Measurements from ENCODE around the gene DYRK1B.
A peak's percentile ranks its signal among the peaks of the same experiment; 100 is the strongest.
"Not testable (repeated sequence)": the region's sequence is repeated elsewhere in the genome, so short reads cannot be mapped to it uniquely, and the experiment has no call there.

The DYRK1B gene

GRCh38 chr19:39833464-39834286 is at the start of gene DYRK1B:
TSS of gene DYRK1B (minus strand) at chr19:39834162. CDS start at chr19:39831867, 2,295 bp downstream.
- TF ChIP-seq, protein P1, sequence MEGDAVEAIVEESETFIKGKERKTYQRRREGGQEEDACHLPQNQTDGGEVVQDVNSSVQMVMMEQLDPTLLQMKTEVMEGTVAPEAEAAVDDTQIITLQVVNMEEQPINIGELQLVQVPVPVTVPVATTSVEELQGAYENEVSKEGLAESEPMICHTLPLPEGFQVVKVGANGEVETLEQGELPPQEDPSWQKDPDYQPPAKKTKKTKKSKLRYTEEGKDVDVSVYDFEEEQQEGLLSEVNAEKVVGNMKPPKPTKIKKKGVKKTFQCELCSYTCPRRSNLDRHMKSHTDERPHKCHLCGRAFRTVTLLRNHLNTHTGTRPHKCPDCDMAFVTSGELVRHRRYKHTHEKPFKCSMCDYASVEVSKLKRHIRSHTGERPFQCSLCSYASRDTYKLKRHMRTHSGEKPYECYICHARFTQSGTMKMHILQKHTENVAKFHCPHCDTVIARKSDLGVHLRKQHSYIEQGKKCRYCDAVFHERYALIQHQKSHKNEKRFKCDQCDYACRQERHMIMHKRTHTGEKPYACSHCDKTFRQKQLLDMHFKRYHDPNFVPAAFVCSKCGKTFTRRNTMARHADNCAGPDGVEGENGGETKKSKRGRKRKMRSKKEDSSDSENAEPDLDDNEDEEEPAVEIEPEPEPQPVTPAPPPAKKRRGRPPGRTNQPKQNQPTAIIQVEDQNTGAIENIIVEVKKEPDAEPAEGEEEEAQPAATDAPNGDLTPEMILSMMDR (IDR thresholded peaks at IDR 0.05; ENCODE audit: insufficient read depth, low read depth, low read length, missing control alignments), result no peak
- H3K4me3 ChIP-seq (ENCODE audit: low read length), result peak within 1 kb of the TSS; percentile 85
- peak; percentile 98 for DNase-seq (ENCODE audit: low read depth)

- not testable (repeated sequence) for DNase-seq (ENCODE audit: low read depth); H3K4me3 ChIP-seq (ENCODE audit: low read length)
These were observed 48.7 kb upstream of the DYRK1B start for GRCh38 chr19:39882645-39883044.

DNA sequence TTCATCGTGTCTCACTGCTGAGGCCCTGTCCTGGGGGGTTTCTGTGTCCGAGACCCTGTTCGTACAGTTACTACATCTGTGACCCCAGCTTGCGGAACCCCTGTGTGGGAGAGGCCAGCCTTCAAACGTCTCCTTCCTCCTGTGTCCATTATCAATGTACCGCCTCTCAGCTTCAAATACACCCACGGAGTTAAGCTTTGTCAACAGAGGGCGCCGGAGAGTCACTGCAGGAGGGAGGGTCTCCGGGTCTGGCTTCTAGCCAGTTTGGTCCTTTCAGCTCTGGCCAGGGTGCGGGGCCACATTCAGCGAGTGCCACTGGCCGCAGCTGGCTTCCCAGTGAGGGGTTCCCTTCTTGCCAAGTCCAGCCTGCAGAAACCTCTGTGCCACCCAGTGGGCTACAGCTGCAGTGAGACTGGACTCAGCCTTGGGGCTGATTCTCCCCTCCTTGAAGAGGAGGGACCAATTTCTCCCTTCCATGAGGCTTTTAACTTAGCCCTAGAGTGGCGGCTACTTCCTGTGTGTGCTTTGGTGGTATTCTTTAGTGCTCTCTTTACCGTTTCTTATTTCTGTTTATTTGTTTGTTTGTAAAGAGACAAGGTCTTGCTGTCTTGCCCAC is 47.6 kb upstream of the DYRK1B start:
- H3K4me3 ChIP-seq (ENCODE audit: low read length), result not testable (repeated sequence)
- TF ChIP-seq, protein P1 (IDR thresholded peaks at IDR 0.05; ENCODE audit: insufficient read depth, low read depth, low read length, missing control alignments), result peak; percentile 18
- peak; percentile 10 for DNase-seq (ENCODE audit: low read depth)

GRCh38 chr19:39880241-39880640 is 46.3 kb upstream of the DYRK1B start:
- H3K4me3 ChIP-seq (ENCODE audit: low read length); DNase-seq (ENCODE audit: low read depth): not testable (repeated sequence)

- DNase-seq (ENCODE audit: low read depth); H3K4me3 ChIP-seq (ENCODE audit: low read length): not testable (repeated sequence)
These were observed 45.8 kb upstream of the DYRK1B start for GRCh38 chr19:39879796-39880195.

DNA sequence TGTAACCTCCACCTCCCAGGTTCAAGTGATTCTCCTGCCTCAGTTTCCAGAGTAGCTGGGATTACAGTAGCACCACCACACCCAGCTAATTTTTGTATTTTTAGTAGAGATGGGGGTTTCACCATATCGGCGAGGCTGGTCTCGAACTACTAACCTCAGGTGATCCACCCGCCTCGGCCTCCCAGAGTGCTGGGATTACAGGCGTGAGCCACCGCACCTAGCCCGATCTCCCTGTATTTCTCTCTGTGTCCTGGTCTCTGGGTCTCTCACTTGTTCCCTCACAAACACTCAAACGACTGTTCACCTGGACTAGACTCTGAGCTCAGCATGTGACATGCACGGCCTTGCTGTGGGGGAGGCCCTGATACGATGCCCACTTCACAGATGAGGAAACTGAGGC is 44.9 kb upstream of the DYRK1B start:
- not testable (repeated sequence) for H3K4me3 ChIP-seq (ENCODE audit: low read length); DNase-seq (ENCODE audit: low read depth)

- TF ChIP-seq, protein P1 (IDR thresholded peaks at IDR 0.05; ENCODE audit: insufficient read depth, low read depth, low read length, missing control alignments), result no peak
- no peak overlapping the region for H3K4me3 ChIP-seq (ENCODE audit: low read length)
- DNase-seq (ENCODE audit: low read depth), result no peak
These were observed 44.4 kb upstream of the DYRK1B start for GRCh38 chr19:39878398-39878797.

GRCh38 chr19:39877982-39878381 is 44.0 kb upstream of the DYRK1B start:
- not testable (repeated sequence) for DNase-seq (ENCODE audit: low read depth); H3K4me3 ChIP-seq (ENCODE audit: low read length)

DNA sequence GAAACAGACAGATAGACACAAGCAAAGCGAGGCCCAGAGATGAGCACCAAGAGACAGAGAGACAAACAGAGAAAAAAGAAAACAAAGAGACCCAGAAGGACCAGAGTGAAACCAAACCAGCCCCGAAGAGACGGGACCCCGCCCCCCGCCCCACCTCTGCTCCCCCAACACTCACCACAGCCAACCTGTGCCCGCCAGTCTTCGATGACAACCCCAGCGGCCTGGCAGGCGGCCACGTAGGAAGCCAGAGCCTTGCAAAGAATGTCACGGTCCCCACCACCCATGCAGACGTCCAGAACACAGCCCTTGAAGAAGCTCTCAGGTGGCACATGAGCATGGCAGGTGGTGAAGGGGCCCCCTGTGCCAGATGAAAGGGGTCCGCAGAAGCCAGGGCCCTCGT is 43.5 kb upstream of the DYRK1B start:
- DNase-seq (ENCODE audit: low read depth); H3K4me3 ChIP-seq (ENCODE audit: low read length): not testable (repeated sequence)

- not testable (repeated sequence) for DNase-seq (ENCODE audit: low read depth); H3K4me3 ChIP-seq (ENCODE audit: low read length)
These were observed 42.5 kb upstream of the DYRK1B start for GRCh38 chr19:39876486-39876885.

DNA sequence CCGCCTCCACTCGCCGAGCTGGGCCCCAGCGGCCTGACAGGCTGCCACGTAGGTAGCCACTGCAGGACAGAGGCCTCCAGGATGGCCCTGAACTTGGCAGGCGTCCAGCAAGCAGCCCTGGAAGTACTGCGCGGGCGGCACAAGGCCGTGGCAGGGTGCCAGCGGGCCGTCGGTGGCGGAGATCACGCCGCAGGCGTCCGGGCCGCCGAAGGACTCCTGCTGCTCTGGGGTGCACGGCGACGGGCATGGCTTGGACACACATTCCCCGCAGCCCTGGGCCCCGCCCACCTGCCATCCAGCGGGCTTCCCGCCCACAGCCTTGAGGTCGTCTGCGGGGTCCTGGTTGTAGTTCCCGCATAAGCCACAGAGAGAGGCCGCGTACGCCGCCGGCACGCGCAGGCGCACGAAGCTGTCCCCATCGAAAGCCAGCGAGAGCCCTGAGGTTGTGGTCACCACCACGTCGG is 41.5 kb upstream of the DYRK1B start:
- DNase-seq (ENCODE audit: low read depth); H3K4me3 ChIP-seq (ENCODE audit: low read length): not testable (repeated sequence)
